ENCODE data around the gene FBXO47. TPM values are rescaled to one million over a fixed set of nuclear protein-coding genes. Genes with fewer than 3 reads are reported as not detected.

Gene FBXO47
- total RNA-seq, 1 experiment from 2014 or later, result not detected

GRCh38 chr17:38925263-38925995 lies 41.8 kb downstream of the FBXO47 start, which contains the start of gene LASP1NB:
Gene LASP1NB (plus strand): TSS chr17:38925614.
- H3K4me3 Mint-ChIP-seq (ENCODE audit: low read depth, unreplicated experiment), result no peak within 1 kb of the TSS
- no peak for TF ChIP-seq CTCF (IDR thresholded peaks at IDR 0.05; ENCODE audit: unreplicated experiment)

GRCh38 chr17:38922538-38923297 lies 44.5 kb downstream of the FBXO47 start:
- peak; percentile 68 for DNase-seq
- no peak for TF ChIP-seq CTCF (IDR thresholded peaks at IDR 0.05; ENCODE audit: unreplicated experiment)
- BruUV-seq (replicated peaks), result no TSS peak
- Mint-ChIP-seq H3K9me3 (ENCODE audit: low read depth, unreplicated experiment) (no peaks in the 10 kb centered on the region), H3K36me3 (ENCODE audit: insufficient read depth, unreplicated experiment) (peaks cover 66% of the 10 kb centered on the region), H3K27me3 (ENCODE audit: unreplicated experiment) (no peaks in the 10 kb centered on the region), H3K4me3 (ENCODE audit: low read depth, unreplicated experiment) (no peak overlapping the region), H3K27ac (ENCODE audit: unreplicated experiment) (no peak overlapping the region), H3K4me1 (ENCODE audit: low read depth, unreplicated experiment) (no peaks in the 10 kb centered on the region)
- intact Hi-C loops (cut with micrococcal nuclease; ENCODE audit: unreplicated experiment), result no loop called here
- CTCF ChIA-PET, result interaction anchor here (1.0 to 3.2 kb wide), 7 partner anchors 36 to 230 kb away, joined by 3 to 10 read pairs (median 4); no protein-coding TSS in a partner anchor

More at GRCh38 chr17:38925263-38925995, 41.8 kb downstream of the FBXO47 start, which contains the start of gene LASP1NB:
- BruUV-seq (replicated peaks), result no TSS peak
- peak; percentile 21 for DNase-seq
- CTCF ChIA-PET, result interaction anchor here (3.2 kb wide), 1 partner anchor 54 kb away, joined by 10 read pairs; no protein-coding TSS in a partner anchor
- peaks cover 43% of the 10 kb centered on the region for H3K36me3 Mint-ChIP-seq (ENCODE audit: insufficient read depth, unreplicated experiment)
- H3K27me3 Mint-ChIP-seq (ENCODE audit: unreplicated experiment), result no peaks in the 10 kb centered on the region
- intact Hi-C loops (cut with micrococcal nuclease; ENCODE audit: unreplicated experiment), result no loop called here
- H3K4me1 Mint-ChIP-seq (ENCODE audit: low read depth, unreplicated experiment), result no peaks in the 10 kb centered on the region
- no peak within 1 kb of the TSS for H3K27ac Mint-ChIP-seq (ENCODE audit: unreplicated experiment)
- no peaks in the 10 kb centered on the region for H3K9me3 Mint-ChIP-seq (ENCODE audit: low read depth, unreplicated experiment)

- CTCF ChIA-PET, result interaction anchor here (1.3 to 3.2 kb wide), 3 partner anchors 51 to 231 kb away, joined by 3 to 10 read pairs (median 4); no protein-coding TSS in a partner anchor
- H3K9me3 Mint-ChIP-seq (ENCODE audit: low read depth, unreplicated experiment), result no peaks in the 10 kb centered on the region
- H3K4me3 Mint-ChIP-seq (ENCODE audit: low read depth, unreplicated experiment), result no peak overlapping the region
- peak overlapping the region; percentile 6 for H3K27ac Mint-ChIP-seq (ENCODE audit: unreplicated experiment)
- peaks cover 70% of the 10 kb centered on the region for H3K36me3 Mint-ChIP-seq (ENCODE audit: insufficient read depth, unreplicated experiment)
- peak; percentile 4 for DNase-seq
- no TSS peak for BruUV-seq (replicated peaks)
- intact Hi-C loops (cut with micrococcal nuclease; ENCODE audit: unreplicated experiment), result no loop called here
- H3K4me1 Mint-ChIP-seq (ENCODE audit: low read depth, unreplicated experiment), result no peaks in the 10 kb centered on the region
- TF ChIP-seq CTCF (IDR thresholded peaks at IDR 0.05; ENCODE audit: unreplicated experiment), result no peak
- H3K27me3 Mint-ChIP-seq (ENCODE audit: unreplicated experiment), result no peaks in the 10 kb centered on the region
Observed at GRCh38 chr17:38921756-38922411, 45.3 kb downstream of the FBXO47 start.
